Activated naive CD8-positive, alpha-beta T cell treated with anti-CD3 and anti-CD28 coated beads, Interleukin-2, amount 10 ng/mL, durations not matched to agents 7 days and 5 days (primary cell): ENCODE results near the gene HACD2. TPM values are rescaled to one million over a fixed set of nuclear protein-coding genes. Genes with fewer than 3 reads are reported as not detected.

Experiments
- ATAC-seq: fragments of 150-1000 bp; cut with Tn5 transposase; one replicate; pipeline ENCODE4 v1.10.0; 2021; ENCODE audit warnings: low read depth, moderate library complexity
- POLR2A ChIA-PET: fragments of 350-600 bp; sonication (Branson Sonifier 250); formaldehyde crosslinking; loops from one replicate; lab custom pipeline; 2021; ENCODE audit warnings: antibody characterized with exemption; lab: Charles Lee
- DNase-seq: peaks from one replicate; pipeline ENCODE4 v3.0.0; 2021
- H3K27ac Mint-ChIP-seq: one replicate; pipeline ENCODE4 v1.8.0; 2022; ENCODE audit warnings: mild to moderate bottlenecking, mixed read lengths
- H3K27me3 Mint-ChIP-seq: one replicate; pipeline ENCODE4 v1.8.0; 2022; ENCODE audit warnings: mild to moderate bottlenecking, moderate library complexity, mixed read lengths
- H3K36me3 Mint-ChIP-seq: one replicate; pipeline ENCODE4 v1.8.0; 2021; ENCODE audit warnings: mild to moderate bottlenecking, mixed read lengths
- H3K4me1 Mint-ChIP-seq: one replicate; pipeline ENCODE4 v1.8.0; 2021; ENCODE audit warnings: mixed read lengths
- H3K4me3 Mint-ChIP-seq: one replicate; pipeline ENCODE4 v1.8.0; 2022; ENCODE audit warnings: mild to moderate bottlenecking, moderate library complexity, mixed read lengths
- H3K9me3 Mint-ChIP-seq: one replicate; pipeline ENCODE4 v1.8.0; 2021; ENCODE audit warnings: mixed read lengths
- total RNA-seq, 2 experiments: library from RNA; stranded (reverse); gene quantifications; one replicate each; pipeline ENCODE4 v1.2.3, GENCODE V29; 2021

The HACD2 gene
- total RNA-seq, 2 experiments from 2014 or later, result 19.3 to 21.9 TPM

DNA sequence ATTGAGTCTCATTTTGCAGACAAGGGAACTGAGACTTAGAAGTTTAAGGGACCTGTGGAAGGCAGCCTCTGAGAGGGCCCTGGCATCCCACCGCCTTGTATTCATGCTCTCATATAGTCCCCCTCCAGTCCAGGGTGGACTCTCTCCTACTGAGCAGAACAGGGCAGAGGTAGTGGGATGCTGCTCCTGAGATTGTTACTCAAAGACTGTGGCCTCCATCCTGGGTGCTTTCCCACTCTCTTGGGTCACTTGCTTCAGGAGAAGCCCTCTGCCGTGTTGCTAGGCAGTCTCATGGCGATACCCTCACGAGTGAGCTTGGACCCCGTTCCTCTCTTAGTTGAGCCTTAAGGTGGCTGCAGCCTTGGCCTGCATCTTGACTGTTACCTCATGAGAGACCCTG is 113.7 kb downstream of the HACD2 start:
- POLR2A ChIA-PET, result no interaction called here
- H3K27me3 Mint-ChIP-seq, result peaks cover 13% of the 10 kb centered on the region
- peaks cover 3% of the 10 kb centered on the region for H3K4me1 Mint-ChIP-seq
- H3K36me3 Mint-ChIP-seq, result no peaks in the 10 kb centered on the region
- no peaks in the 10 kb centered on the region for H3K9me3 Mint-ChIP-seq
- H3K27ac Mint-ChIP-seq, result no peak overlapping the region
- H3K4me3 Mint-ChIP-seq, result no peak overlapping the region
- ATAC-seq, result no peak
- DNase-seq, result no peak

DNA sequence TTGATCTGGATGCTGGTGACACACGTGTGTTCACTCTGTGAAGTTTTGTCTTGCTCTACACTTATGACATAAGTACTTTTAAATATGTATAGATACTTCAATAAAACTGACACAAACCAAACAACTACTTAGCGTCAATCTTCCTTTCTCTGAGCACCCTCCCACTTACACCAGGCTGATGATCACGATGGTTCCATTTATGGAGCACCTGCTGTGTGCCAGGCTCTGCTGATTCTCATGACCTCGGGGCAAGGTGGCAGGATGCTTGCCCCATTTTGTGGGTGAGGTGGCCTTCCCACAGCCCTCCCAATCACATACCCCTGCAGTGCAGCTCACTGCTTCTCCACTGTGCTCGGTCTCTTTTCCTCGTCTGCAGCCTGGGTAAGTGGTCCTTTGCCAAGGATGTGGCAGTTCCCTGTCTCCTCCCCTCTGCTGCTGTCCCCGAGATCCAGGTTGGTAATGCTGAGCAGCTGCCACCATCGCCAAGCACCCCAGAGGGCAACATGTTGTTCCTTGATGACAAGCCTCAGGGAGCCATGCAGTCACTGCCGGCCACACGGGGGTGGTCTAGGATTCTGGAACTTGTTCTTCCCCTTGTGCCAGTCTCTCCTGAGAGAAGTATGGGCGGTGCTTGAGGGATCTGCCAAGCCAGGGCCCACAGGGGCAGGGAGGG is 115.4 kb downstream of the HACD2 start:
- H3K4me3 Mint-ChIP-seq, result no peak overlapping the region
- no peak for ATAC-seq
- no peaks in the 10 kb centered on the region for H3K4me1 Mint-ChIP-seq
- H3K36me3 Mint-ChIP-seq, result no peaks in the 10 kb centered on the region
- no peak overlapping the region for H3K27ac Mint-ChIP-seq
- peaks cover 11% of the 10 kb centered on the region for H3K27me3 Mint-ChIP-seq
- no peaks in the 10 kb centered on the region for H3K9me3 Mint-ChIP-seq
- POLR2A ChIA-PET, result no interaction called here
- DNase-seq, result no peak

DNA sequence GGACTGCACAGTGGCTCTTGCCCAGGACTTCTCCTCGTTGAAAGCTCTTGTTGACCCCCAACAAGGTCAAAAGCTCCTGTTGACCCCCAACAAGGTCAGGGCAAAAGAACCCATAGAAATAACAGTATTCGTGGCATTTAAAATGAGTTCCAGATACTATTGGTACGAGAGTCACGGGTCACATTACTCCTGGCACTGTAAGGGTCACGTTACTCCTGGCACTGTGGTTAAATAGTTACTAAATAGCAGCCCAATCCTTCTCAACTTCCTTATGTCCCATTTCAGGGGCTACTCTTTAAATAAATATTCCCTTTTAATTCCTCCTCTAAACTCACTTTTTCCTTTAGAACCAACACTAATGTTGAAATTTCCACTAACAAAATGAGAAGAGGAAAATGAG is 117.8 kb downstream of the HACD2 start:
- ATAC-seq, result no peak
- no peak overlapping the region for H3K27ac Mint-ChIP-seq
- POLR2A ChIA-PET, result no interaction called here

DNA sequence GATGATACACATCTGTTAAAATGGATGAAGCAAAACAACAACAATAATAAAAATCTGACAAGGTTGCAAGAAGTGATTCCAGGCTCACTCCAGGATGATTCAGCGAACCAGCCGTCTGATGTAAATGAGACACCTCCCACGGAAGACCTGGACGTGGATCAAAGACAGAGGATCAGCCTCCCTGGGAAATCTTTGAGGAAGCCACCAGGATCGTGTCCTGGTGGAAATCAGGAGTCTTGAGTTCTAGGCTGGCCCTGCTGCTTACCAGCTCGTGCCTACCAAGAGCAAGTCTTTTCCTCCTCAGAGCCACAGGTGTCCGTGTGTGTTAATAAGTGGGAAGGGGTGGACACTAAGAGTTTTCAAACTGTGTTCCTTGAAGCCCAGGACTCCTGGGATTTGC is 120.6 kb downstream of the HACD2 start:
- no peak for ATAC-seq
- POLR2A ChIA-PET, result no interaction called here
- Mint-ChIP-seq H3K36me3 (no peaks in the 10 kb centered on the region), H3K4me1 (no peaks in the 10 kb centered on the region), H3K4me3 (no peak overlapping the region), H3K9me3 (no peaks in the 10 kb centered on the region), H3K27ac (no peak overlapping the region), H3K27me3 (peaks cover 25% of the 10 kb centered on the region)
- no peak for DNase-seq

More for the DNA sequence above, 117.8 kb downstream of the HACD2 start:
- H3K4me1 Mint-ChIP-seq, result no peaks in the 10 kb centered on the region
- H3K4me3 Mint-ChIP-seq, result no peak overlapping the region
- H3K36me3 Mint-ChIP-seq, result no peaks in the 10 kb centered on the region
- no peak for DNase-seq
- H3K27me3 Mint-ChIP-seq, result peaks cover 17% of the 10 kb centered on the region
- no peaks in the 10 kb centered on the region for H3K9me3 Mint-ChIP-seq

DNA sequence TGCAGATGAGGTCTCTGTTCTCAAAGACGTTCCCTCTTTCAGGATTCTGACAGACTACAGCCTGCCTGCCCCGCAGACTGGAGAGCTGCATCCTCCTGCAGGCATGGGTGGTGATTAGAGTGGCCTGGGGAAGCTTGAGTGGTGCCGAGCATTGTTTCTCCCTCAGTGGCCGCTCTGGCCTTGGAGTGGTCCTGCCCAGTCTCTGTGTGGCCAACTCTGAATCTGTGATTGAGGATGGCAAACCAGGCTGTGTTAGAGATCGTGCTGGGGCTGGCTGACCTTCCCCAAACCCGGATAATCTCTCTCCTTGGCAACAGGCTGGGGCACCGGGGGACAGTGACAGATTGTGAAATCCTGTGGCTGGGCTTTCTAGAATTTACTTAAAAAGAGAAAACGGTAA is 125.0 kb downstream of the HACD2 start:
- Mint-ChIP-seq H3K4me3 (no peak overlapping the region), H3K4me1 (no peaks in the 10 kb centered on the region), H3K36me3 (no peaks in the 10 kb centered on the region), H3K27ac (no peak overlapping the region), H3K27me3 (peaks cover 23% of the 10 kb centered on the region), H3K9me3 (no peaks in the 10 kb centered on the region)
- POLR2A ChIA-PET, result no interaction called here
- no peak for DNase-seq
- ATAC-seq, result no peak

DNA sequence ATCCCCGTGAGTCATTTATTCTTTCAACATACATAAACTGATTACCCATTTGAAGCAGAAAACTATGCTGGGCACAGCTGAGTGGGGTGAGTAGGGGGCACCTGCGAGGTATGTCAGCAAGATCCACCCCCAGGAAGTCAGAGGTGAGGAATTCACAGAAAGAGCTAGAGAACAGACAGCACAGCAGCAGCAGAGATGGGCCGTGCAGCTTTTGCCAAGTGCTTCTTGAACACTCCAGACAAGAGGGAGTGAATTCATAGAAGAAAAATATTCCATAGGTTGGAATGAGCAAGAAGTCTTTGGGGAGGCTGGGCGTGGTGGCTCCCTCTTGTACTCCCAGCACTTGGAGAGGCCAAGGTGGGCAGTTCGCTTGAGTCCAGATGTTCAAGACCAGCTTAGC is 126.6 kb downstream of the HACD2 start:
- Mint-ChIP-seq H3K4me1 (no peaks in the 10 kb centered on the region), H3K4me3 (no peak overlapping the region), H3K36me3 (no peaks in the 10 kb centered on the region), H3K9me3 (no peaks in the 10 kb centered on the region), H3K27ac (no peak overlapping the region), H3K27me3 (peaks cover 31% of the 10 kb centered on the region)
- ATAC-seq, result no peak
- DNase-seq, result no peak
- POLR2A ChIA-PET, result no interaction called here

DNA sequence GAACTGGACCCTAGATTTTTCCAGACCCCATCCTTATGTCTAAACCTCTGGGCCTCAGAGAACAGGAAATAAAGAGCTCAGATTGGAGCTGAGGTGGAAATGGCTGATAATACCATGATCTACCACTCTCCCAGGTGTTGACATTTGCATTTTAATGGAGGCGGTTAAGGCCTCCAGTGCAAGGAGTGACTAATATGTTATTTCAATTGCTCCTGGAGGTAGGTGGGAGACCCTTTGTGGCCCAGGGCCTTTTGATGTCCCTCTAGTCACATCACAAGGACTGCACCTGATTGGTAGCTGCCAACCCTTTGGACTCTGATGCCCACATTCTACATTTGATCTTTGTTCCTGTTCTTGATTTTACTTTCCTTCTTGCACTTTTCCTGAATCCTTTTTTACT is 127.0 kb downstream of the HACD2 start:
- H3K4me1 Mint-ChIP-seq, result no peaks in the 10 kb centered on the region
- POLR2A ChIA-PET, result no interaction called here
- H3K4me3 Mint-ChIP-seq, result no peak overlapping the region
- no peak for ATAC-seq
- peaks cover 30% of the 10 kb centered on the region for H3K27me3 Mint-ChIP-seq
- H3K36me3 Mint-ChIP-seq, result no peaks in the 10 kb centered on the region
- no peak overlapping the region for H3K27ac Mint-ChIP-seq
- H3K9me3 Mint-ChIP-seq, result no peaks in the 10 kb centered on the region
- no peak for DNase-seq

DNA sequence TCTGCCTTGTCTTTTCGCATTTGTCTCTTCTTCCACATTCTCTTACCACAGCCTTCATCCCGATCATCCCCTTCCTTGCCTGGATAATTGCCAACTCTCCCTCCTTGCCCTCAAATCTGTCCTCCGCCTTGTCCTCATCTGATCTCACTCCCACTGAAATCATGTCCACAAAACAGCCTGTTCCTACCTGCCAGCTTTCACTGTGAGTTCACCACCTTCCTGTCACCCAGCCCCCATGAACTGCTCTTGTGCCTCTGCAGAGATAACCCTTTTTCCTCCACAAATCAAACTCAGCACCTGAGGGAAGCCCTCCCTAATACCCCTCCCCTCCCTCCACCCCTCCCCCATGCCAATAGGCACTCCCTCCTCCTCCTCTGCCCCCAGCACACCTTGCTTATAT is 131.2 kb downstream of the HACD2 start:
- Mint-ChIP-seq H3K4me3 (no peak overlapping the region), H3K27me3 (peaks cover 46% of the 10 kb centered on the region), H3K4me1 (no peaks in the 10 kb centered on the region), H3K36me3 (no peaks in the 10 kb centered on the region), H3K27ac (no peak overlapping the region), H3K9me3 (no peaks in the 10 kb centered on the region)
- DNase-seq (no peak), ATAC-seq (no peak)
- POLR2A ChIA-PET, result no interaction called here

DNA sequence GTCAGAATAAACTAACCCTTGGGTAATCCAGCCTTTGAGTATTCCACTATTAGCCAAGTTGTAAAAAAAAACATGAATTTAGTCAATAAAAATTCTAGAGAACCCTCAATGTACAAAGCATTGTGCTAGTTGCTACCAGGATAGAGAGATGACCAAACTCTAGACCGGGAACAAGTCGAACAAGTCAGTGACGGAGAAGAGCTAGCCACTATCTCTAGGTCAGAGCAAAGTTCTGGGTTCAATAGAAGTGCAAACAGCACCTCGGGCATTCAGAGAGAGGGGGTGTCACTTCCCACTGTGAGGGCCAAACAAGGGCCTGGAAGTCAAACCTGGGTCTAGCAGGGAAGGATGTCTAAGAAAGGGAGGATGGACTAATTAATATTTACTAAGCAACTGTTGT is 133.7 kb downstream of the HACD2 start:
- peaks cover 52% of the 10 kb centered on the region for H3K27me3 Mint-ChIP-seq
- H3K4me3 Mint-ChIP-seq, result no peak overlapping the region
- POLR2A ChIA-PET, result no interaction called here
- no peak overlapping the region for H3K27ac Mint-ChIP-seq
- DNase-seq, result no peak
- H3K9me3 Mint-ChIP-seq, result no peaks in the 10 kb centered on the region
- H3K36me3 Mint-ChIP-seq, result no peaks in the 10 kb centered on the region
- H3K4me1 Mint-ChIP-seq, result no peaks in the 10 kb centered on the region
- ATAC-seq, result no peak

DNA sequence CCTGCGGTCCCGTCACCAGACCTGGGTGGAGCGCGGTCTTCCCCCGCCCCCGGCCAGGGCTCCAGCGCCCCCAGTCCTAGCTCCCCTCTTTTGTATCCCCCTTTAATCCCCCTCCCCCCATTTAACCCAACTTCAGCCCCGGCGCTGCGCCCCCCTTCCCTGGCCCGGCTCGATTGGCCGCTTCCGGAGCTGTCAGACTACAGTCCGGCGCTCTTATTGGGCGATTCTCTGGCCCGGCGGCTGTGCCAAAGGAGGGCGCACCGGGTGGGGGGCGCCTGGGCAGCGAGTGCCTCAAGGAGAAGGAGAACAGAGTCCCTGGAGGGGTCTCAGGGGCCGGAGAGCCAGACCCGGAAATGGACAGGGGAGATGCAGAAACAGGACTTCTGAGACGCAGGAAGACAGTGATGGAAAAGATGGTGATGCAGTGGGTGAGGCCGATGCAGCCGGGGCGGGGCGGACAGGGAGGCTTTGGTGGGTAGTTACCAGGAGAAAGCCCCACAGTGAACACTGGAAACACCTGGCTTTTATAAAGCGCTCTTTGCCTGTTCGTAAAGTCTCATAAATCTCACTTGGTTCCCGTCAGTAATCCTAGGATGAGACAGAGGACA is 134.8 kb downstream of the HACD2 start:
- Mint-ChIP-seq H3K4me1 (no peaks in the 10 kb centered on the region), H3K9me3 (no peaks in the 10 kb centered on the region), H3K27me3 (peaks cover 62% of the 10 kb centered on the region), H3K27ac (no peak overlapping the region), H3K4me3 (peak overlapping the region; percentile 37), H3K36me3 (no peaks in the 10 kb centered on the region)
- DNase-seq (no peak), ATAC-seq (no peak)
- POLR2A ChIA-PET, result no interaction called here

DNA sequence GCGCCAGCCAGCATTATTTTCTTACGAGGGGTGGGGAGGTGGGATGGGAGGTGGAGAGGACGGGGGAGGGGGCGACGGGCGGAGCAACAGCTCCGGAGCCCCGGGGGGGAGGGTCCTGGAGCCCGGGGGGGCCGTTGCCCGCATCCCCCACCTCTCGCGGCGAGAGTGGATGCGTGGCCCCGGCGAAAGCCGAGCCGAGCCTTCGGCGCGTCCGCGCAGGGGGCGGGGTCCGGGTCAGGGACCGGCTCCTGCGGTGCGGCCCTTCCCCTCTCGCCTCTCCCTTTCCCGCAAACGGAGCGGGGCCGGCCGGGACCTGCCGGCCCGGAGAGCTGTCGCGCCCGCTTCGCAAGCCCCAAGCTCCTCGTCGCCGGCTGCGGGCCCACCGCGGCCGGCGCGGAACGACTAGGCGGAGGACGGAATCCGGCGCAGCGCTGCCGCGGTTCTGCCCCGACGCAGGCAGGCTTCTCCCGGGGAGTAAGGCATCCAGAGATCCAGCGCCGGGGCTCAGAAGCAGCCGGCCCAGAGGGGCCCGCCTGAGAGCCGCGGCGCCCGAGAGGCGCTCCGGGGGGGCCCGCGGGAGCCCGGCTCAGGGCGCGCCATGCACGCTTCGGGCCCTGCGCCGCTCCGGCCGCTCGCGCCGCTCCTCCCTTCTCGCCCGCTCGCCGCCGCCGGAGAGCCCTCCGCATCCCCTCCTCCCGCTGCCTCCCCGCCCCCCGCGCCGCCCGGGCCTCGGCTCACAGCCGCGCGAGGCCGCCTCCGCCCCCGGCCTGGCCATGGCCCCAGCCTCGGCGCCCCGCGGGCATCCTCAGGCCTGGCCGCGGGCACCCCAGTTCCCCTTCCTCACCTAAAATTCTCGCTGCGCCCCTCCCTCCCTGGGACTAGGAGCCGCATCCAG is 135.5 kb downstream of the HACD2 start:
- POLR2A ChIA-PET, result interaction anchor here (0.7 kb wide), 1 partner anchor 36 kb away, joined by 3 read pairs; no protein-coding TSS in a partner anchor
- ATAC-seq (peak; percentile 38), DNase-seq (peak; percentile 47)
- Mint-ChIP-seq H3K4me3 (peak overlapping the region; percentile 37), H3K27ac (no peak overlapping the region), H3K4me1 (no peaks in the 10 kb centered on the region), H3K9me3 (no peaks in the 10 kb centered on the region), H3K36me3 (no peaks in the 10 kb centered on the region), H3K27me3 (peaks cover 64% of the 10 kb centered on the region)

DNA sequence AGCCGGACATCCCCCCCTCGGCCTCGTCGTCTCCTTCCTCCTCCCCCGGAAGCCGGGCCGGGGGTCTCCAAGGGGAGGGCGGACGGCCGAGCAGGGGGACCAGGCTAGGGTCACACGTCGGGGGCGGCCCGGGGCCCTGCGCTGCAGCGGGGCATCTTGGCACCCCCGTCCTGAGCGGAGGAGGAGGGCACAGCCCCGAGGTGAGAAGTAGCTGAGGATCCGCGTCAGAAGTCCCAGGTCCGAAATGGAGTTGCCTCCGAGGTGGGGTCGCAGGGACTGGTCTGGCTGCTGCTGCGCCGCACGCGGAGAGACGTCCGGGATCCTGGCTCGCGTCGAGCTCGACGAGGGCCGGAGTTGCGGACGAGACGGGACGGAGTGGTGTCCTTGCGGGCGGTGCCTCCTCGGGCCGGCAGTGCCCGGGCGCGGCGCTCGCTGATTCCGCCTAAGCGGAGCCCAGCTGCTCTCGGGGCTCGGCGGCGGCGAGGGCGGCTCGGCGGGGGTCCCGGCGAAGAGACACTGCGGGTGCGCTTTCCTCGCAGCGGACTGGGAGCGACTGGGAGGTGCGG is 136.2 kb downstream of the HACD2 start, which contains the start of gene ADCY5:
Gene ADCY5, minus strand, starts transcription at position 555 of the 566 bp plus-strand sequence. Its CDS starts 545 bp downstream, at position 10.
- H3K4me3 Mint-ChIP-seq, result peak within 1 kb of the TSS; percentile 37
- H3K27ac Mint-ChIP-seq, result no peak within 1 kb of the TSS
- POLR2A ChIA-PET, result interaction anchor here (0.7 kb wide), 1 partner anchor 36 kb away, joined by 3 read pairs; no protein-coding TSS in a partner anchor
- ATAC-seq, result peak; percentile 11
- no peaks in the 10 kb centered on the region for H3K36me3 Mint-ChIP-seq
- peak; percentile 48 for DNase-seq
- no peaks in the 10 kb centered on the region for H3K9me3 Mint-ChIP-seq
- H3K4me1 Mint-ChIP-seq, result no peaks in the 10 kb centered on the region
- peaks cover 63% of the 10 kb centered on the region for H3K27me3 Mint-ChIP-seq
